HG02943 (cell line): ENCODE results near the gene XRCC2.
"Not testable (repeated sequence)": the region's sequence is repeated elsewhere in the genome, so short reads cannot be mapped to it uniquely, and the experiment has no call there.

Source experiments
- ATAC-seq: cut with Tn5 transposase; IDR thresholded peaks from one replicate; pipeline ENCODE4 v1.9.1; 2021; ENCODE audit warnings: mild to moderate bottlenecking, low read depth, moderate library complexity; ENCODE audit not compliant: unreplicated experiment

The XRCC2 gene

DNA sequence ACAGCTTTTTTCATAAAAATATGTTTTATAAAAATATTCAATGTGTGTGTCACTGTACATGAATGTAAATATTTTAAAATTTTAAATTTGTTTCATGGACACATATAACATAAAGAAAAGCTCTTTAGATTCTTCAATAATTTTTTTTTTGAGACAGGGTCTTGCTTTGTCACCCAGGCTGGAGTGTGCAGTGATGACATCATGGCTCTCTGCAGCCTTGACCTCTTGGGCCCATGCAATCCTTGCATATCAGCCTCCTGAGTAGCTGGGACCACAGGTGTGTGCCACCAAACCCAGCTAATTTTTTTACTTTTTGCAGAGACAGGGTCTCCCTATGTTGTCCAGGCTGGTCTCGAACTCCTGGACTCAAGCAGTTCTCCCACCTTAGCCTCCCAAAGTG is 9.9 kb downstream of the XRCC2 start:
- ATAC-seq: no peak

DNA sequence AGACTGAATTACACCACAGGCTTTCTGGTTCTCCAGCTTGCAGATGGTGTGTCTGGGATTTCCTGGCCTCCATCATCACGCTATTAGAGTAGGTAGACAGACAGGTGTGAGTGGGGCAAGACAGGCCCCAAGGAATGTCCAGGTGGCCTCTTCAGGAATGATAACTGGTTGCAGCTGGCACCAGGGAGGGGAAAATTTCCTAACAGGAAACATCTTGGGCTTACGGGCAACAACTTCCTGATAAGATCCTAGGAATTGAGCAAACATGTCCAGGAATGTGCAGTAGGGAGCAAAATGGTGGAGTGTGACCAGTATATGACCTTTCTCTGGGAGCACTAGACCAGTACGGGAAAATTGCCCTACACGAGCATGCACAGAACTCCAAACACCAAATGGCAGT is 11.3 kb downstream of the XRCC2 start:
- ATAC-seq: no peak

DNA sequence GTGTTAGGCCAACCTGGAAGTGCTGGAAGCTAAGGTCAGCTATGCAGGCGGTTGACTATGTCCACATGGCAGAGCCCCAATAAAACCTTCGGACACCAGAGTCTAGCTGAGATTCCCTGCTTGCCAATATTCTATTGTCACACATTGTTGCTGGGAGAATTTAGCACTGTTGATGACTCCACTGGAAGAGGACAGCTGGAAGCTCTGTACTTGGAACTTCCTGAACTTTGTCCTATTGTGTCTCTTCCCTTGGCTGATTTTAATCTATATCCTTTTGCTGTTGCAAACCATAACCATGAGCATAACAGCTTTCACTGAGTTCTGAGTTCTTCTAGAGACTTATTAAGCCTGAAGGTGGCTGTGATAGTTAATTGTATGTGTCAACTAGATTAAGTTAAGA is 12.0 kb downstream of the XRCC2 start:
- ATAC-seq: no peak

DNA sequence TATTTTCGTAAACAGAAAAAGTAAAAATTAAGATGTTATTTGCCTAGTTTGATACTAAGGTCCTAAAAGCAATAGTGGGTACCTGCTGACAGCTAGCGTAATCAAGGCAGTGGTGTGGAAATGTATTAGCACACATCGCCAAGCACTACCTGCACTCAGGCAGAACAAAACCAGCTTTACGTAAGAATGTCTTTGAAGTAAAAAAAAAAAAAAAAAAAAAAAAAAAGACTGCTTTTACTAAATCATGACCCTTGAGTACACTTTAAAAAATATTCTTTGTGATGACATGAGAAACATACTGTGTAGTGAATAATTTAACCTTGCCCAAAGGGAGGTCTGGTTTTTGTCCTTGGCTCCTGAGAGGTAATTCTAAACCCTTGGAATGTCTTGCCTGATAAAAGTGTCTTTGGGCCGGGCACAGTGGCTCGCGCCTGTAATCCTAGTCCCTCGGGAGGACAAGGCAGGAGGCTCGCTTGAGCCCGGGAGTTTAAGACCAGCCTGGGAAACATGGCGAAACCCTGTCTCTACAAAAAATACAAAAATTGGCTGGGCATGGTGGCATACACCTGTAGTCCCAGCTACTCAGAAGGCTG is 12.7 kb downstream of the XRCC2 start:
- ATAC-seq: no peak

DNA sequence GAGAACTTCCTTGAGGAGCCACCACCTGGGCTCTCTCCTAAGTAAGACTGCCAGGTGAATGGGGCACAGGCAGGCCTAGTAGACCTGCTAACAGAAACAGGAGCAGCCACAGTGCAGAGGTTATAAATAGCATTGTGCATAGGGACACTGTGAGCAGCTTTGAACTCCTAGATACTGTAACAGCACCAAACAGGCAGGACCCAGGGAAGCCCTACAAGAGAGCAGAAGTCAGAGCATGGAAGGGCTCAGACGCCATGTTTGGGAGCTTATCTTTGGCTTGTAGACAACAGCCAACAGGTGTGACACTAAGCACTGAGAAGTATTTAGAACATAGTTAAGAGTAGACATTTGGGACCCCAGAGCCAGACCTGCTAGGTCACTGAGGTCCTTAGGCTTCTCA is 14.5 kb downstream of the XRCC2 start:
- ATAC-seq: no peak

DNA sequence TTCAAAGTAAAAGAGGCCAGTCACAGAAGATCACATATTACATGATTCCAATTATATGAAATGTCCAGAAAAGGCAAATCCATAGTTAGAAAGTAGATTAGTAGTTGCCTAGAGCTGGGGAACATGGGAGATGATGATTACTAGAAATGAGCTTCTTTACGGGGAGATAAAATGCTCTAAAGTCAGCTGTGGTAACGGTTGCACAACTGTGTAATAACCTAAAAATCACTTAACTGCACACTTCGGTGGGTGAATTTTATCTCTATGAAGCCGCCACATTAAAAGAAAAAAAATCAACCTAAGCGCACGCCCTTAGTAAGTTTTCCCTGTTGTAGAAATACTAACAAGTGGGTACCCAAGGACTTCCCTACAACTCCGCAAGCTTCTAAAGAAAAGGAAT is 15.9 kb downstream of the XRCC2 start:
- ATAC-seq: no peak

DNA sequence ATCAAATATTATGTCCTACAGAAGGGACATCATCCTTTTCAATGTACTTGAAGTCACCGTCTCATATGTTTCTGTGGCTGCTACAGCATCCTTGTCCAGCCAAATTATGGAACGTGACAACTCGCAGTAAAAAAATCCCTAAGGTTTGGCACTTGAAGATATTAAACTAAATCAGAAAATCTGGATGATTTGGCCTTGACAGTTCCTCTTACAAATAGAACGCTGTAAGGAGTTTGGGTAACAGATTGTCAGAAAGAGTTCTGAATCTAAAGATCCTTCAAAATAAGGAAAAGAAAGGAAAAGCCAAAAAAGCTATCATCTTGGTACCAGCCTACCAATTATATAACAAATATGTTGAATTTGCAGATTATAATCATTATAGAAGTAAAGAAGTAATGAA is 21.0 kb downstream of the XRCC2 start:
- no peak for ATAC-seq

DNA sequence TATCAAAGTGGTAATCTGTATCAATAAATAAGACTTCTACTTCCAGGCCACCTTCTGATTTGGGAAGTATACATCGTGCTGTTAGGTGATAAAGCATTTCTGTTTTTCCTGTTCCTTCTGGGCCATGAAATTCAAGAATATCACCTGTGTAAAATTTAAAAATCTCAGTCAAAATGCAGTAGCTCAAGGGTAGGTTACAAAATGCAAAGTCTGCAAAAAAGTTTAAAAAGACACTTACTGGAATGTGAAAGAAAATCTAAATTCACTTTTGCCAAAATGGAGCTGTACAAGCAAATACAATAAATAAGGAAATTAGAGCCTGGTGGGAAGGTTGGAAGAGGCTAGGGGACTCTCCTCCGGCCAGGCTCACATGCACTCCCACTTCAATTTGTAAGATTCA is 26.7 kb downstream of the XRCC2 start:
- no peak for ATAC-seq

DNA sequence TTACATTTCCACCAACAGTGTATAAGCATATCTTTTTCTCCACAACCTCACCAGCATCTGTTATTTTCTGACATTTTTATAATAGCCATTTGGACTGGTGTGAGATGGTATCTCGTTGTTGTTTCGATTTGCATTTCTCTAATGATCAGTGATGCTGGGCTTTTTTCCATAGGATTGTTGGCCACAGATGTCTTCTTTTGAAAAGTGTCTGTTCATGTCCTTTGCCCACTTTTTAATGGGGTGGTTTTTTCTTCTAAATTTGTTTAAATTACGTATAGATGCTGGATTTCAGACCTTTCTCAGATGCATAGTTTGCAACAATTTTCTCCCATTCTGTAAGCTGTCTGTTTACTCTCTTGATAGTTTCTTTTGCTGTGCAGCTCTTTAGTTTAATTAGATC is 28.9 kb downstream of the XRCC2 start:
- ATAC-seq: no peak

DNA sequence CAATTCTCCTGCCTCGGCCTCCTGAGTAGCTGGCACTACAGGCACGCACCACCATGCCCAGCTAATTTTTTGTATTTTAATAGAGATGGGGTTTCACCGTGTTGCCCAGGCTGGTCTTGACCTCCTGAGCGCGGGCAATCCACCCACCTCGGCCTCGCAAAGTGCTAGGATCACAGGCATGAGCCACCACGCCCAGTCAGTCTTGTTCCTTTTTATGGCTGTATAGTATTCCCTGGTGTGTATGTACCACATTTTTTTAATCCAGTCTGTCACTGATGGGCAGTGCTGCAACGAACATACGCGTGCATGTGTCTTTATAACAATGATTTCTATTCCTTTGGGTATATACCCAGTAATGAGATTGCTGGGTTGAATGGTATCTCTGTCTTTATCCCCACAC is 29.4 kb downstream of the XRCC2 start:
- ATAC-seq: not testable (repeated sequence)

DNA sequence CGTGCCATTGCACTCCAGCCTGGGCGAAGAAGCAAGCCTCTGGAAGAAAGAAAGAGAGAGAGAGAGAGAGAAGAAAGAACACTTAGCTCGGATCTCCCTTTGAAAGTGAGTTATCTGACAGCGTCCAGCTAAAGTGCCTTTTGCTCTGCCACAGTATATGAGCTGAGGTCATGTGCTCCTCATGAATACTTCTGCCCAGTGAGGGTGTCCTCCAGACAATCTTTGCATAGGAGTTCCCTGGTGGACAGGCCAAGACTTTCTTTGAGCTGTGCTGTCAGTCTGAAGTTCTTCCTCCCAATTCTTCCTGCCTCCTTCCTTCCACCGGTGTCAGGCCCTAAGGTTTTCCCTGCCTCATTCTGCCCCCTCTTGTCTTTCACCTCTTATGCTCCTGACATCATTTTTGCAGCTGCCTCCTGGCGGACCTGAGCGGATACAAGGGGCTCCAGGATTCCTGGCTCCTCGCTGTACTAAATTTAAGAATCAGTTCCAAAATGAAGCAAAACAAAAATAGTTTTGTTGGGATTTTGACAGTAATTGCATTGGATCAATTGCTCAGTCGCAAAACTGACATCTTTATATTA is 31.9 kb downstream of the XRCC2 start:
- ATAC-seq: no peak

DNA sequence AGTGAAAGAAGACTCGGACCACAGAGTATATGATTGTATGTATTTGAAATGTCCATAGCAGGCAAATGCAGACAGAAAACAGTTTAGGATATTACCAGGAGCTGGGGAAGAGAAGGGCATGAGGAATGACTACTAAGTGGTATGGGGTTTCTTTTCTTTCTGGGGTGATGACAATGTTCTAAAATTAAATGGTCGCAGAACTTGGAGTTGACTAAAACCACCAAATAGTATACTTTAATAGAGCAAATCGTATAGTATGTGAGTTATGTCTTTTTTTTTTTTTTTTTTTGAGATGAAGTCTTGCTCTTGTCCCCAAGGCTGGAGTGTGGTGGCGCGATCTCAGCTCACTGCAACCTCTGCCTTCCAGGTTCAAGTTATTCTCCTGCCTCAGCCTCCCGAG is 34.6 kb downstream of the XRCC2 start:
- no peak for ATAC-seq

DNA sequence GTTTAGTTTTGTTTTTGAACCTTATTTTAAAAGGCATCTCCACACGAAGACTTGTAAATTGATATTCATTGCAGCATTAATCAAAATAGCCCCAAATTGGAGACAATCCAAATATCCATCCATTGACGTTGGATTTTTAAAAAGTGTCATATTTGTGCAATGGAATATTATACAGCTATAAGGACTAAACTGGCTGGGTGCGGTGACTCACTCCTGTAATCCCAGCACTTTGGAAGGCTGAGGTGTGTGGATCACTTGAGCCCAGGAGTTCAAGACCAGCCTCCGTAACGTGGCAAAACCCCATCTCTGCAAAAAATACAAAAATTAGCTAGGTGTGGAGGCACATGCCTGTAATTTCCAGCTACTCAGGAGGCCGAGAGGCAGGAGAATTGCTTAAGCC is 35.1 kb downstream of the XRCC2 start:
- no peak for ATAC-seq

DNA sequence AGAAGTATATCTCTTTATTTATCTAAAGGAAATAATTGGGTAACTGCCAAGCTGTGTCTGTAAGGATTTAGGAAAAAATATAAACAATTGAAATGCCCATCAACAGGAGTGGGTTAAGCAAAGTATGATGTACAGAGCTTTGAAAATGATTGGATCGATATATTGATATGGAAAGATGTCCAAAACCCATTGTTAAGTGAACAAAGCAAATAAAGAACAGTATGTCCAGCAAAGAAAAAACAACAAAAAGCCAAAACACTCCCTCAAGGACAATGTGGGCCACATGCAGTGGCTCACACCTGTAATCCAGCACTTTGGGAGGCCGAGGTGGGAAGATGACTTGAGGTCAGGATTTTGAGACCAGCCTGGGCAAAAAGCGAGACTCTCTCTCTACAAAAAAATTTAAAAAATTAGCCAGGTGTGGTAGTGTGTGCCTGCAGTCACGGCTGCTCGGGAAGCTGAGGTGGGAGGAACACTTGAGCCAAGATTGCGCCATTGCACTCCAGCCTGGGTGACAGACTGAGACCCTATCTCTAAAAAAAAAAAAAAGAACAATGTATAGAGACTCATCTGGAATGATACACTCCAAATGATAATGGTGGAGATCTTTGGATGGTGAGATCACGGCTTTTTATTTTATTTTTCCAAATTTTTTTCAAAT is 37.9 kb downstream of the XRCC2 start:
- ATAC-seq: no peak

DNA sequence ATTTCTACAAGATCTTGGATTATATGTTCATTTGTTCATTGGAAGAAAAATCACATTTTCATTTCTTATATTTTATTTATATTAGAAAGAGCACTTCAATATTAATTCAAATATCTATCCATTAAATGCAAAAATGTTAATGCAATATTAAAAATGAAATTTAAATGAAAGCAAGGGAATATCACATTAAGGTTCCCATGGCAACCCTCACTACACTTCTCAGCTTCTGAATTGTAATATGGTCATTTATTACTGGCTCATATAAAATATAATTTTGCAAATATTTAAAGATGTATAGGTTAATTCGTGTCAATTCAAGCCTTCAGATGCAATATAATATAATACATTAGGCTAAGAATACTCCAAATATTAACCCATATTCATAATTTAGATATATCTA is 38.8 kb downstream of the XRCC2 start:
- no peak for ATAC-seq

DNA sequence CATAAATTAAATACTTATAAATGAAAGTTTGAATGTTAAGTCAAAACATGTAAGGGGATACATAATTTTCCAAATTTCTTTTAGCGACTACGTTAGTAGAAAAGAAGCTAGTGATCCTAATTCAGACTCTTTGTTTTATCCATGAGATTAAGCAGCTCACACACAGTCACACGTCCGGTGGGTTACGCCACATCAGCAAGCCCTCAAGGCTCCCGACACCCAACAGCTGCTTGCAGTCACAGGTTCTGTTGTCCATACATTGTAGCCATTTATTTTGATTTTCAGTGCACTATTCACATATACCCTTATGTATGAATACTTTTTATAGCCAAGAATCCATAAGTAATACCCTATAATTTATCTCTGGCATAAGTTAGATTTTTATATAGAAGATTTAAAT is 39.5 kb downstream of the XRCC2 start:
- no peak for ATAC-seq

DNA sequence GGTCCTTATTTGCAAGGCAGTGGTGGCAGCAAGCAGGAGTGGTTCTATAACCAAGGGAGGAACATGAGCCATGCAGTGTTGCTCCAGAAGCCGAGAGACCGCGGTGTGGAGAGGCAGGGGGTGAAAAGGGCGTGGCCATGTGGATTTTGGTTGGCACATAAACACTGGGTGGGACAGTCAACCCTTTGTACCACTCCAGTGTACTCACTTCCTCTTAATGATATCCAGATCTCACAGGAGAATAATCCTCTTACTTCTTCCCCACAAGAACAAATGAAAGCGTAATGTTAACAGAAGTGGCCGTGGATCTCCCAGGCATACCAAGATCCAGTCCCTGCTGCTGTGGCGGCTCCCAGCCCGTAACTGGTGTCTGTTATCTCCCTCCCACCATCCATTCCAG is 42.4 kb downstream of the XRCC2 start:
- no peak for ATAC-seq

DNA sequence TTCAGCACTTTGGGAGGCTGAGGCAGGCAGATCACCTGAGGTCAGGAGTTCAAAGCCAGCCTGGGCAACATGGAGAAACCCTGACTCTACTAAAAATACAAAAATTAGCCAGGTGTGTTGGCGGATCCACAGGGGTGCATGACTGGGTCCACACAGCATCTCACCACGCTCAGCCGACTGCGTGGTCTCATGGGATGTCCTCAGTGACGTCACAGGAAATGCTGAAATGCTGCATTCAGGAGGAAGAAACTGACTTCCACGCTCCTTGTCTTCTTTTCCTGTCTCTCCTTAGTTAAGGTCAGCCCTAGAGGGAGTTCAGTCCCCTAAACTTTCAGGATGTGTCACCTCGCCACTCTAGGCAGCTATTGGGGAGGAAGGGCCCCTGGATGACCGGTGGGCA is 42.9 kb downstream of the XRCC2 start:
- no peak for ATAC-seq

DNA sequence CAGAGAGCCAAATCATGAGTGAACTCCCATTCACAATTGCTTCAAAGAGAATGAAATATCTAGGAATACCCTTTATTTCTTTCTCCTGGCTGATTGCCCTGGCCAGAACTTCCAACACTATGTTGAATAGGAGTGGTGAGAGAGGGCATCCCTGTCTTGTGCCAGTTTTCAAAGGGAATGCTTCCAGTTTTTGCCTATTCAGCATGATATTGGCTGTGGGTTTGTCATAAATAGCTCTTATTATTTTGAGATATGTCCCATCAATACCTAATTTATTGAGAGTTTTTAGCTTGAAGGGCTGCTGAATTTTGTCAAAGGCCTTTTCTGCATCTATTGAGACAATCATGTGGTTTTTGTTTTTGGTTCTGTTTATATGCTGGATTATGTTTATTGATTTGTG is 47.2 kb downstream of the XRCC2 start:
- not testable (repeated sequence) for ATAC-seq

DNA sequence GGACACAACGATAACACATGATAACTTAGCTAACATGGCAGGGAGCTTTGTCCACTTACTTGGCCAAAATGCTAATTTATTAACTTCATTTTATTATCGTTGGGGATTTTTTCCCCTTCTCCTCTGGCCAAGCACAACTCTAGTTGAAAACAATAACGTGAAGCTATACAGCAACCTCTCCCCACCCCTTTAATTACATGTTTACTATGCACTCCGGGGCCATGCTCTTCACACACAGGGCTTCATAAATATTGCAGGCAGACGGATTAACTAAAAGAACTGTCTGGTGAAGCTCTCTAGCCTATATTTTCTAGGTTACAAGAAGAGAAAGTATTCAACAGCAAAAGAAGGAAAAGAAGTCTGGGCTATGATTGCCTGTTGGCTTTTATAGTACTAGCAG is 51.7 kb downstream of the XRCC2 start:
- ATAC-seq: no peak

DNA sequence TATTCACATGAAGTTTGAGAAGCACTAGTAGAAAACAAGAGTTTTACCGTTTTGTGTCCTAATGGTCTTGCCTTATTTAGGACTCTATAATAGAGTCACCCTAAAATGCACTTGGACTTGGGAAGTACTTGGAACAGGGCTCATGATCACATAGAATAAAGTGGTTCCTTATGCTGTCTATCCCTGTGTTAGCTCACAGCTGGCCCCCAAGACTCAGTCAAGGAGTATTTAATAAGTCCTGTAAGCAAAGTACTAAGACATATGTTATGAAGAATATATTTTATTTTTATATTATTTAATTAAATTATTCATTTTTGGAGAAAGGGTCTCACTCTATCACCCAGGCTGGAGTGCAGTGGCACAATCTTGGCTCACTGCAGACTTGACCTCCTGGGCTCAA is 54.5 kb downstream of the XRCC2 start:
- ATAC-seq: no peak

DNA sequence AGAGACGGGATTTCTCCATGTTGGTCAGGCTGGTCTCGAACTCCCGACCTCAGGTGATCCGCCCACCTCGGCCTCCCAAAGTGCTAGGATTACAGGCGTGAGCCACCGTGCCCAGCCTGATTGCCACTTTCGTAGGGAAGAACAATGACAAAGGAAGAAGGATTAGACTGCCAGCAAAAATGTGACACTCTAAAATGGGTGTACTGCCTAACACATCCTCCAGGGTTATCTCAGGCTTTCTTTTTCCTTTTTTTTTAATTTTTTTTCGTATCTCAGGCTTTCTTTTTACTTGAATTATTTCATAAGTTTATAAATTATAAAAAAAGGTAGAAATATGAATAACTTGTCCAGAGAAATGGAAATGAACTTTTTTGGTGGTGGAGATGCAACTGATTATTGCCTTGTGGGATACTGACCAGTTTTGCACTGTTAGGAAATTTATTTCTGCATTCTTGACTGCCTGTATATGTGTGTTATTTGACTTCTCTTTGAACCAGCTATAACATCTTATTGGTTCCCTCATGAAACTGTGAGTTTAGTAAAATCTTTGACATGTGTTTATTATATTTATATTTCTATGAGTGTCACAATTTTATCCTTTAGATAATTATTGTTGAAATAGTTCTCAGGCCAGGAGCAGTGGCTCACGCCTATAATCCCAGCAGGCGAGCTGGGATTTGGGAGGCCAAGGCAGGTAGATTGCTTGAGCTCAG is 56.8 kb downstream of the XRCC2 start:
- no peak for ATAC-seq
